ENCODE data around the gene ACSS3.
"Not testable (repeated sequence)": the region's sequence is repeated elsewhere in the genome, so short reads cannot be mapped to it uniquely, and the experiment has no call there.

ACSS3 gene

DNA sequence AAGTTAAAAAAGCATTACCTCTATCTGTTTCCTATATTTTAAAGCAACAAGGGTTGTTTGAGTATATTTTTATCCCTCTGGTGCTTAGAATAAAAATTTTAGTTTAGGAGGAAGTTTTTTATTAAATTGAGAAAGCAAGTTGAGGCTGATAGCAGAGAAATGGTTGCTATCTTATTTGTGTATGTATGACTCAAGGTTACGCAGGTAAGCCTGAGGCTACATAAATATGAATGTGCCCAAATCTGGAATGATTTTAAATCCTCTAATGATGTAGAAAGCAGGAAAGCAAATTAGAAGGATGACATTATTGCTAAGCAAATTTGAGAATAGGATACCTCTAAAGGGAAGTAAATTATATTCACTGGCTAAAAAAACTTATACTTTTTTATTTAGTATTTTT lies 109.8 kb downstream of the ACSS3 start:
- no peaks in the 10 kb centered on the region for H3K36me3 ChIP-seq (ENCODE audit: control insufficient read depth, insufficient read depth, low read length)
- H3K4me3 ChIP-seq (replicated peaks; ENCODE audit: low read depth, low read length): no peak overlapping the region
- TF ChIP-seq, protein P1, sequence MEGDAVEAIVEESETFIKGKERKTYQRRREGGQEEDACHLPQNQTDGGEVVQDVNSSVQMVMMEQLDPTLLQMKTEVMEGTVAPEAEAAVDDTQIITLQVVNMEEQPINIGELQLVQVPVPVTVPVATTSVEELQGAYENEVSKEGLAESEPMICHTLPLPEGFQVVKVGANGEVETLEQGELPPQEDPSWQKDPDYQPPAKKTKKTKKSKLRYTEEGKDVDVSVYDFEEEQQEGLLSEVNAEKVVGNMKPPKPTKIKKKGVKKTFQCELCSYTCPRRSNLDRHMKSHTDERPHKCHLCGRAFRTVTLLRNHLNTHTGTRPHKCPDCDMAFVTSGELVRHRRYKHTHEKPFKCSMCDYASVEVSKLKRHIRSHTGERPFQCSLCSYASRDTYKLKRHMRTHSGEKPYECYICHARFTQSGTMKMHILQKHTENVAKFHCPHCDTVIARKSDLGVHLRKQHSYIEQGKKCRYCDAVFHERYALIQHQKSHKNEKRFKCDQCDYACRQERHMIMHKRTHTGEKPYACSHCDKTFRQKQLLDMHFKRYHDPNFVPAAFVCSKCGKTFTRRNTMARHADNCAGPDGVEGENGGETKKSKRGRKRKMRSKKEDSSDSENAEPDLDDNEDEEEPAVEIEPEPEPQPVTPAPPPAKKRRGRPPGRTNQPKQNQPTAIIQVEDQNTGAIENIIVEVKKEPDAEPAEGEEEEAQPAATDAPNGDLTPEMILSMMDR (IDR thresholded peaks at IDR 0.05; ENCODE audit: insufficient read depth, low read length, poor library complexity, severe bottlenecking): no peak
- H3K27me3 ChIP-seq (replicated peaks; ENCODE audit: control insufficient read depth, insufficient read depth, low read length): no peaks in the 10 kb centered on the region
- DNase-seq (ENCODE audit: extremely low read depth, insufficient read length): no peak

DNA sequence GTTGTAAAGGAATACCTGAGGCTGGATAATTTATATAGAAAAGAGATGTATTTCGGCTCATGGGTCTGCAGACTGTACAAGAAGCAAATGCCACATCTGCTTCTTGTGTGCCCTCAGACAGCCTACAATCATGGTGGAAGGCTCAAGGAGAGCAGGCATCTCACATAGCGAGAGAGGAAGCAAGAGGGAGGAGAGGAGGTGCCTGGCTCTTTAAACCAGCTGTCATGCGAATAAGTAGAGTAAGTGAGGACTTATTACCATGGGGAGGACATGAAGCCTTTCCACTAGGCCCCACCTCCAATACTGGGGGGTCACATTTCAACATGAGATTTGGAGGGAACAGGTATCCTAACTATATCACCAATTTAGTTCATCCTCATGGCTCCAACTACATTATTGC lies 118.7 kb downstream of the ACSS3 start:
- DNase-seq (ENCODE audit: extremely low read depth, insufficient read length): no peak
- TF ChIP-seq, protein P1 (IDR thresholded peaks at IDR 0.05; ENCODE audit: insufficient read depth, low read length, poor library complexity, severe bottlenecking): no peak
- H3K36me3 ChIP-seq (ENCODE audit: control insufficient read depth, insufficient read depth, low read length): no peaks in the 10 kb centered on the region
- H3K4me3 ChIP-seq (replicated peaks; ENCODE audit: low read depth, low read length): no peak overlapping the region
- H3K27me3 ChIP-seq (replicated peaks; ENCODE audit: control insufficient read depth, insufficient read depth, low read length): no peaks in the 10 kb centered on the region

DNA sequence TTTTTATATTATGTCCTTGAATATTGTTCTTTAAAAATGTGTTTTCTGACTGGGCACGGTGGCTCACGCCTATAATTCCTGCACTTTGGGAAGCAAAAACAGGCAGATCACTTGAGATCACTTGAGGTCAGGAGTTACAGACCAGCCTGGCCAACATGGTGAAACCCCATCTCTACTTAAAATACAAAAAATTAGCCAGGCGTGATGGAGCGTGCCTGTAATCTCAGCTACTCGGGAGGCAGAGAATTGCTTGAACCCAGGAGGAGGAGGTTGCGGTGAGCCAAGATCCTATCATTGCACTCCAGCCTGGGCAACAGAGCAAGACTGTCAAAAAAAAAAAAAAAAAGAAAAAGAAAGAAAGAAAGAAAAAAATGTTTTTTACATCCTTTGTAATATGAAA lies 122.7 kb downstream of the ACSS3 start:
- not testable (repeated sequence) for DNase-seq (ENCODE audit: extremely low read depth, insufficient read length); H3K4me3 ChIP-seq (replicated peaks; ENCODE audit: low read depth, low read length); H3K27me3 ChIP-seq (replicated peaks; ENCODE audit: control insufficient read depth, insufficient read depth, low read length); H3K36me3 ChIP-seq (ENCODE audit: control insufficient read depth, insufficient read depth, low read length)

DNA sequence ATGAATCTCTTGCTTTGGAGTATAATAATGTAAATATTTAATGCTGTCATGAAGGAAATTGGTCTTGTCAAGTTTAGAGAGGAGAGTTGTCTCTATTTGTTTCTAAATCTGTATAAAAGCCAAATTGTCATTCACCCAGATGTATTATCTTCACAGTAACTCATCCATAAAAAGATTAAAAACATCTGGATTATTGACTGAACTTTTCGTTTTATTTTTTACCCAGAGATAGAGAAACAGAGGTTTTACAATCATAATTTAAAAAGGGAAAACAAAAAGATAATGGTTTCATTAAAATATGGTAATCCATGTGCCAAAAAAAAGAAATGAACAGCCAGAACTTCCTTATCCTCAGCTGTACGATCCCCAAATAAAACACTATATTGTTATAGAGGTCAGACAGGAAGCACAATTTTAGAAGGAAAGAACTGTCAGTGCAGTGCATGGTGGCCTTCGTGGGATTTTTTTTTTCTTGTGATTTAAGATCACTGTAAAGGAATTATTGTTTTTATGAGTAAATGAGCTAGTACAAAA lies 125.9 kb downstream of the ACSS3 start:
- no peaks in the 10 kb centered on the region for H3K36me3 ChIP-seq (ENCODE audit: control insufficient read depth, insufficient read depth, low read length)
- DNase-seq (ENCODE audit: extremely low read depth, insufficient read length): no peak
- no peaks in the 10 kb centered on the region for H3K27me3 ChIP-seq (replicated peaks; ENCODE audit: control insufficient read depth, insufficient read depth, low read length)
- no peak overlapping the region for H3K4me3 ChIP-seq (replicated peaks; ENCODE audit: low read depth, low read length)
- TF ChIP-seq, protein P1 (IDR thresholded peaks at IDR 0.05; ENCODE audit: insufficient read depth, low read length, poor library complexity, severe bottlenecking): no peak

DNA sequence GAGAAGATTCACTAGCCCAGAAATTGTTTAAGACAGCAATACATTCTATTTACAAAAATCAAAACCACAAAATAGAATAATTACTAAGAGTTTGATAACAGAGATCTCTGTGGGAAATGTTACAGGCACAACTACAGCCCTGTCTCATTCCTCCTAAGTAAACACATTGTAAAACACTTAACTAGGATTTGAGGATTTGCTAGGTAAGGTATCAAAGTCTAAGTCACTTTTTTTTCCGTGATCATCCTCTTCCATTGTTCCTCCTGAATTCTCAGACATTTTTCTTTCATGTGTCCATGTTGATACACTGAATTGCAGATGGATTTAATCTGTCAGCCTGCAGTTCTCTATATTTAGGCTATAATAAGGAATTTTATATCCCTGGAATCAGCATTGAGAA lies 127.5 kb downstream of the ACSS3 start:
- Histone ChIP-seq H3K27me3 (replicated peaks; ENCODE audit: control insufficient read depth, insufficient read depth, low read length) (no peaks in the 10 kb centered on the region), H3K4me3 (replicated peaks; ENCODE audit: low read depth, low read length) (no peak overlapping the region), H3K36me3 (ENCODE audit: control insufficient read depth, insufficient read depth, low read length) (no peaks in the 10 kb centered on the region)
- no peak for DNase-seq (ENCODE audit: extremely low read depth, insufficient read length)
- TF ChIP-seq, protein P1 (IDR thresholded peaks at IDR 0.05; ENCODE audit: insufficient read depth, low read length, poor library complexity, severe bottlenecking): no peak

DNA sequence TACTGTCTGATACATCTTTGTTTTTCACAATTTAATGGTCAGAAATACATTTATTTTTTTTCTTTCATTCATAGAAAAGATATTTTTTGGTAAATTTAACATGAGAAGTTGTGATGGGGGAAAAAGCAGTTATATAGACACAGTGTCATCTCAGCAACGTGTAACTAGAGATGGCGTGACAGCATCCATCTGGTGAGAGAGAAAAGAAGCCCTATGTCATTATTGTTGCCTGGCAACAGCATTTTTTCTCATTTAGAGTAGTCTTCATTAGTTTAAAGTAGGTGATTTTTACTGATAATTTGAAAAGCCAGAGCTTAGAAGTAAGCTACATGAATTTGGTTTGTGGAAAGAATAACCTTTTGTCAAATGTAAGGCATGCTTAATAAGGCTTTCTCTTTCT lies 128.6 kb downstream of the ACSS3 start:
- H3K36me3 ChIP-seq (ENCODE audit: control insufficient read depth, insufficient read depth, low read length): no peaks in the 10 kb centered on the region
- no peaks in the 10 kb centered on the region for H3K27me3 ChIP-seq (replicated peaks; ENCODE audit: control insufficient read depth, insufficient read depth, low read length)
- no peak for DNase-seq (ENCODE audit: extremely low read depth, insufficient read length)
- TF ChIP-seq, protein P1 (IDR thresholded peaks at IDR 0.05; ENCODE audit: insufficient read depth, low read length, poor library complexity, severe bottlenecking): no peak
- no peak overlapping the region for H3K4me3 ChIP-seq (replicated peaks; ENCODE audit: low read depth, low read length)

All from GM06990 (cell line).